Effector memory CD4-positive, alpha-beta T cell (primary cell): ENCODE results near the gene FJX1.
A peak's percentile ranks its signal among the peaks of the same experiment; 100 is the strongest.

Experiments used
- DNase-seq, 3 donors: peaks; one replicate each; pipeline ENCODE4 v3.0.0-alpha.2; 2020
- H3K27ac ChIP-seq: 2 replicates; pipeline ENCODE4 v1.7.0; 2013; ENCODE audit warnings: mild to moderate bottlenecking, low read length, moderate library complexity; ENCODE audit not compliant: insufficient read depth, poor library complexity, severe bottlenecking
- H3K27me3 ChIP-seq: replicated peaks from 2 replicates; pipeline ENCODE4 v1.7.0; 2013; ENCODE audit warnings: mild to moderate bottlenecking, low read length; ENCODE audit not compliant: insufficient read depth, control insufficient read depth, poor library complexity, severe bottlenecking
- H3K36me3 ChIP-seq: 2 replicates; pipeline ENCODE4 v1.7.0; 2013; ENCODE audit warnings: mild to moderate bottlenecking, low read length, moderate library complexity; ENCODE audit not compliant: control insufficient read depth, insufficient read depth
- H3K4me1 ChIP-seq: 2 replicates; pipeline ENCODE4 v1.7.0; 2013; ENCODE audit warnings: low read length, mild to moderate bottlenecking; ENCODE audit not compliant: control insufficient read depth, insufficient read depth, poor library complexity, severe bottlenecking
- H3K4me3 ChIP-seq: 2 replicates; pipeline ENCODE4 v1.7.0; 2013; ENCODE audit warnings: low read length, low read depth, mild to moderate bottlenecking; ENCODE audit not compliant: insufficient read depth, poor library complexity, severe bottlenecking
- H3K9me3 ChIP-seq: 2 replicates; pipeline ENCODE4 v1.7.0; 2013; ENCODE audit warnings: mild to moderate bottlenecking, low read length, moderate library complexity; ENCODE audit not compliant: control insufficient read depth

Gene FJX1

DNA sequence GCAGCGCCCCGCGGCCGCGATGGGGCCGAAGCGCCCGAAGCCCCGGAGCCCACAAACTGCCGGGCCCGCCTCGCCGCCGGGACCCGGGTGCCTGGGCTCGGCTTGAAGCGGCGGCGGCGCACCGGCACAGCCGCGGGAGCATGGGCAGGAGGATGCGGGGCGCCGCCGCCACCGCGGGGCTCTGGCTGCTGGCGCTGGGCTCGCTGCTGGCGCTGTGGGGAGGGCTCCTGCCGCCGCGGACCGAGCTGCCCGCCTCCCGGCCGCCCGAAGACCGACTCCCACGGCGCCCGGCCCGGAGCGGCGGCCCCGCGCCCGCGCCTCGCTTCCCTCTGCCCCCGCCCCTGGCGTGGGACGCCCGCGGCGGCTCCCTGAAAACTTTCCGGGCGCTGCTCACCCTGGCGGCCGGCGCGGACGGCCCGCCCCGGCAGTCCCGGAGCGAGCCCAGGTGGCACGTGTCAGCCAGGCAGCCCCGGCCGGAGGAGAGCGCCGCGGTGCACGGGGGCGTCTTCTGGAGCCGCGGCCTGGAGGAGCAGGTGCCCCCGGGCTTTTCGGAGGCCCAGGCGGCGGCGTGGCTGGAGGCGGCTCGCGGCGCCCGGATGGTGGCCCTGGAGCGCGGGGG is 346 bp downstream of the FJX1 start:
- H3K4me1 ChIP-seq, result peaks cover 18% of the 10 kb centered on the region
- no peak for DNase-seq
- no peaks in the 10 kb centered on the region for H3K36me3 ChIP-seq
- H3K27me3 ChIP-seq, result peaks cover 25% of the 10 kb centered on the region
- peak overlapping the region; percentile 46 for H3K4me3 ChIP-seq
- no peak overlapping the region for H3K27ac ChIP-seq
- H3K9me3 ChIP-seq, result no peaks in the 10 kb centered on the region

DNA sequence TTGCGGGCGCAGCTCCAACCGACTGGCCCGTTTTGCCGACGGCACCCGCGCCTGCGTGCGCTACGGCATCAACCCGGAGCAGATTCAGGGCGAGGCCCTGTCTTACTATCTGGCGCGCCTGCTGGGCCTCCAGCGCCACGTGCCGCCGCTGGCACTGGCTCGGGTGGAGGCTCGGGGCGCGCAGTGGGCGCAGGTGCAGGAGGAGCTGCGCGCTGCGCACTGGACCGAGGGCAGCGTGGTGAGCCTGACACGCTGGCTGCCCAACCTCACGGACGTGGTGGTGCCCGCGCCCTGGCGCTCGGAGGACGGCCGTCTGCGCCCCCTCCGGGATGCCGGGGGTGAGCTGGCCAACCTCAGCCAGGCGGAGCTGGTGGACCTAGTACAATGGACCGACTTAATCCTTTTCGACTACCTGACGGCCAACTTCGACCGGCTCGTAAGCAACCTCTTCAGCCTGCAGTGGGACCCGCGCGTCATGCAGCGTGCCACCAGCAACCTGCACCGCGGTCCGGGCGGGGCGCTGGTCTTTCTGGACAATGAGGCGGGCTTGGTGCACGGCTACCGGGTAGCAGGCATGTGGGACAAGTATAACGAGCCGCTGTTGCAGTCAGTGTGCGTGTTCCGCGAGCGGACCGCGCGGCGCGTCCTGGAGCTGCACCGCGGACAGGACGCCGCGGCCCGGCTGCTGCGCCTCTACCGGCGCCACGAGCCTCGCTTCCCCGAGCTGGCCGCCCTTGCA is 1.0 kb downstream of the FJX1 start:
- no peak overlapping the region for H3K27ac ChIP-seq

DNA sequence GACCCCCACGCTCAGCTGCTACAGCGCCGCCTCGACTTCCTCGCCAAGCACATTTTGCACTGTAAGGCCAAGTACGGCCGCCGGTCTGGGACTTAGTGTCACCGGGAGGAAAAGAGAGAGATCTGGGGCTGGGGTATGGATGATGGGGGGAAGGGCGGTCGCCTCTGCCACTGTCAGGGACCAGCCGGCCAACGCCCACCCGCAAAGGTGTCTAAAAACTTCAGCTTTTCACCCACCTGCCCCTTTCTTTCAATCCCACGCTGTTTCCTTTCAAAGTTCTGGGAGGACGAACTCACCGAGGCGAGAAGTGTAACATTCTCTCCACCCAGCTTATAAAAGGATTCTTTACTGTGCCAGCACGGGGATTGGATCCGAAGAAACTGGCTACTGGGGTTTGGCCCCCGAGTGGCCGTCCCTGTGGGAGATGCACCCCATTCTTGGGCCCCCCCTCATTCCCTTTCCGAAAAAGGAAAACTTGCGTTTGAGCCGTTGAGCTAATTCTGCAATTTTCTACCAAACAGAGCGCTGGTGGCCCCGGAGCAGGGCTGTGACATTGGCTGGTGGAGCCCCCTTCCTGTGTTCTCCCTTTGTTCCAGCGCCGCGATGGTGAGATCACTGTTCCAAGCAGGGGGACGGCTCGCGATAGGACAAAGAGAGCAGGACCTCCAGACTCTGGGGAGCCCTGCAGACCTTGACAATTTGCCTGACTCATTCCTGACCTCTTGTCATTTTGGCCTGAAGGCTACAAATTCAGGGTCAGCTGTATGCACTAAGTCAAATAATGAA is 1.8 kb downstream of the FJX1 start:
- Histone ChIP-seq H3K36me3 (no peaks in the 10 kb centered on the region), H3K4me1 (peaks cover 18% of the 10 kb centered on the region), H3K27me3 (peaks cover 25% of the 10 kb centered on the region), H3K27ac (no peak overlapping the region), H3K9me3 (no peaks in the 10 kb centered on the region), H3K4me3 (peak overlapping the region; percentile 46)
- DNase-seq, result no peak

More for the DNA sequence above, 1.0 kb downstream of the FJX1 start:
- Histone ChIP-seq H3K27me3 (peaks cover 25% of the 10 kb centered on the region), H3K4me1 (peaks cover 18% of the 10 kb centered on the region), H3K4me3 (peak overlapping the region; percentile 46), H3K9me3 (no peaks in the 10 kb centered on the region), H3K36me3 (no peaks in the 10 kb centered on the region)
- no peak for DNase-seq

- H3K27me3 ChIP-seq, result peaks cover 21% of the 10 kb centered on the region
- H3K27ac ChIP-seq, result no peak overlapping the region
- peaks cover 18% of the 10 kb centered on the region for H3K4me1 ChIP-seq
- H3K4me3 ChIP-seq, result no peak overlapping the region
- no peak for DNase-seq
- no peaks in the 10 kb centered on the region for H3K9me3 ChIP-seq
- H3K36me3 ChIP-seq, result no peaks in the 10 kb centered on the region
These were observed 2.5 kb downstream of the FJX1 start for GRCh38 chr11:35620795-35621194.

- H3K9me3 ChIP-seq, result no peaks in the 10 kb centered on the region
- no peaks in the 10 kb centered on the region for H3K36me3 ChIP-seq
- H3K4me3 ChIP-seq, result no peak overlapping the region
- H3K27ac ChIP-seq, result no peak overlapping the region
- peaks cover 19% of the 10 kb centered on the region for H3K27me3 ChIP-seq
- H3K4me1 ChIP-seq, result peaks cover 18% of the 10 kb centered on the region
- DNase-seq, result no peak
These were observed 3.4 kb downstream of the FJX1 start for GRCh38 chr11:35621620-35622019.

DNA sequence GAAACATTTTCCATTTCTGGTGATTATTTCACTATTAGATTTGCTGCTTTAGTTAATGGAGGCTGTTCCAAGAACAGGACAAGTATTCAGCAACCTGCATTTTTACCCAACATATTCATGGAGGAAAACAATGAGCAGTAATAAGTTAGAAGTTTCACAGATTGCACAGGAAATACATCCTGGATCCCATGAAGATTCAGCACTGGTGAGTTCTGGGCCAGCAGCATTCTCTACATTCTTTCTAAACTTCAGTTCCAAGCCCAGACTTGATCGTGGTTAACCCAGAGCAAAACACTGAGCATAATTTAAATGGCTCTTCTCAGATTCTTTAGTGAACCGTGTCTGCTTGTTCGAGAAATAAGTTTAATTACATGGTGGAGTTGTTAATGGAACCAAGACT is 3.8 kb downstream of the FJX1 start:
- Histone ChIP-seq H3K4me3 (no peak overlapping the region), H3K27me3 (peaks cover 19% of the 10 kb centered on the region), H3K27ac (no peak overlapping the region), H3K36me3 (no peaks in the 10 kb centered on the region), H3K9me3 (no peaks in the 10 kb centered on the region), H3K4me1 (peaks cover 18% of the 10 kb centered on the region)
- DNase-seq, result no peak

DNA sequence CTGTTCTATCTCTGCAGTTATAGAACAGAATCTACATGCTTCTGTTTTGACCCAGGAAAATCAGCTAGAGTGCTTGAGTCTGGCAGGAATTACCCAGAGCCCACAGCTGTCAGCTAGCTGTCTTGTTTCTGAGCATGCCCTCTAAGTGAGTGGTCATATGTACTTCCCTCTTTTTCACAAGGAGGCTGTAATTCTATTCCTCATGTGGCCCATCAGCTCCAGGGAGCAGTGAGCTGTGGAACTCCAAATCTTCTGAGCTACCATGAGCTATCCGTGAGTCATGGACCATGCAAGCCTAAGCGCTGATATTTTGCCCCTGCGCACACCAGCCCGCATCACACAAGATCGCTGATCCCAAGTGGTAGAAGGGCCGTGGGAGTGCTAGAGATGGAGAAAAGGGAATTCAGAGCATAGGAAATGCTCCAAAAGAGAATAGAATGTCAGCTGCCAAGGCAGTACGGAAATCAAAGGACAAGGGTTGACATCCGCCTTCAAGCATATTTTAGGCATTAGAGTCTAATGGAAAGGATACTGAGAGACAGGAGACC is 5.4 kb downstream of the FJX1 start:
- no peak for DNase-seq
- Histone ChIP-seq H3K36me3 (no peaks in the 10 kb centered on the region), H3K4me3 (no peak overlapping the region), H3K9me3 (no peaks in the 10 kb centered on the region), H3K27me3 (peaks cover 10% of the 10 kb centered on the region), H3K4me1 (peaks cover 11% of the 10 kb centered on the region), H3K27ac (no peak overlapping the region)

- H3K27ac ChIP-seq, result no peak overlapping the region
- no peaks in the 10 kb centered on the region for H3K36me3 ChIP-seq
- H3K4me3 ChIP-seq, result no peak overlapping the region
- peaks cover 8% of the 10 kb centered on the region for H3K4me1 ChIP-seq
- no peaks in the 10 kb centered on the region for H3K9me3 ChIP-seq
- peaks cover 14% of the 10 kb centered on the region for H3K27me3 ChIP-seq
- DNase-seq, result no peak
These were observed 6.1 kb downstream of the FJX1 start for GRCh38 chr11:35624316-35624715.

DNA sequence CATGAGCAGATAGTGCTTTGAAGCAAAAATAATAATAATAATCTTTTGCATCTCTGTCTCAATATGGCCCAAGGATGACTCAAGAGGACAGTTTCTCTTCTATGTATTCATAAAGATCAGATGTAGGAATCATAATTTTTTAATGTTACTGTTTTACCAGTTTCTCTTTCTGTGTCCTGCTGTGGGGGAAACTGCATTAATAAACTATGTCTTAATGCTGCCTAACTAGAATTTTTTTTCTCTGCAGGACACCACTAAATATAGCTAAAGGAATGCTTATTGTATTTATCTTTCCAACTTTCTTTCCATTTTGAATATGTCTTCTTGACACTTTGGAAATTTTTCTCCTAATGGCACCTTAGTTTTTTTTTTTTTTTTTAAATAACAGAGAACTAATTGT is 6.5 kb downstream of the FJX1 start:
- DNase-seq, result no peak
- no peak overlapping the region for H3K4me3 ChIP-seq
- peaks cover 3% of the 10 kb centered on the region for H3K4me1 ChIP-seq
- no peaks in the 10 kb centered on the region for H3K36me3 ChIP-seq
- no peaks in the 10 kb centered on the region for H3K9me3 ChIP-seq
- H3K27ac ChIP-seq, result no peak overlapping the region
- H3K27me3 ChIP-seq, result peaks cover 10% of the 10 kb centered on the region

DNA sequence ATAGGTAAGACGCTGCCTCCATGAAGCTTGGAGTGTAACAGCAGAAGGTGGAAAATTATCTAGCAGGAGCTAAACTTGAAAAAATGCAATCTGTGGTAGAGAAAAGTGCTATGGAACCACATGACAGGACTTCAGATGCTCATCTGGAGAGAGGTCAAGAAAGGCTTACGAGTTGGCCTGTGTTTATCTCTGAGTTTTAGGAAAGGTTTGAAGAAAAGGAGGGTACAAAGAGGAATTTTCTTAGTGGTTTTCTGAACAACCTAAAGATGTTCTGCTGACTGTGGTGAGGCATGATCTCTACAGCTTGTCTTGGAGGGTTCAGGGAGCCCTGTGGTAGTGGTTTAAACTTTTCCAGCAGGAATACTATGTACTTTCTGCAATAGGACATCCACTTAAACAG is 8.2 kb downstream of the FJX1 start:
- Histone ChIP-seq H3K27me3 (peaks cover 3% of the 10 kb centered on the region), H3K4me3 (no peak overlapping the region), H3K27ac (no peak overlapping the region), H3K9me3 (no peaks in the 10 kb centered on the region), H3K4me1 (no peaks in the 10 kb centered on the region), H3K36me3 (no peaks in the 10 kb centered on the region)
- no peak for DNase-seq
